Urothelium cell line (cell line): Measurements from ENCODE around the gene HOXB1.
"Not testable (repeated sequence)": the region's sequence is repeated elsewhere in the genome, so short reads cannot be mapped to it uniquely, and the experiment has no call there.

ENCODE experiments used
- DNase-seq: peaks from one replicate; pipeline ENCODE4 v3.0.0; 2011; ENCODE audit warnings: low spot score, mixed read lengths
- FAIRE-seq: peaks from 2 replicates; lab custom pipeline; 2011; peaks lifted over from hg19 to GRCh38; lab: Jason Lieb, UNC

HOXB1 gene

DNA sequence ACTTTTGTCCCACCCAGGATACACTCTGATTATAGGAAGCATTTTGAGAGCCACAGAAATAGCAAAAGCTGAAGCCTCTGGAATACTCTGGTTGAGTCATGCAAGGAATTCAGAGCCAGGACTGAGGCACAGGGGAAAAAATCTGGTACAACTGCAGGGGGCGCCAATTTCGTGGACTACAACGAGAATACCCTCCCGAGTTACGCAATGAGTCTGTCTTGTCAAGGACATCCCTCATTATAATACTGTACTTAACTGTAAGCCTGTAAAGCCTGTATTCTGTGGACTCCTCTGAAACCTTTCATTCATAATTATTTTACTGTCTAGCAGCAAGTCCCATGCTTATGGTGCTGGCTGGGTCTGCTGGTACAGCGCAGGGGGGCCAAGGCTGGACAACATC, 7.8 kb downstream of the HOXB1 start:
- FAIRE-seq: no peak
- no peak for DNase-seq

DNA sequence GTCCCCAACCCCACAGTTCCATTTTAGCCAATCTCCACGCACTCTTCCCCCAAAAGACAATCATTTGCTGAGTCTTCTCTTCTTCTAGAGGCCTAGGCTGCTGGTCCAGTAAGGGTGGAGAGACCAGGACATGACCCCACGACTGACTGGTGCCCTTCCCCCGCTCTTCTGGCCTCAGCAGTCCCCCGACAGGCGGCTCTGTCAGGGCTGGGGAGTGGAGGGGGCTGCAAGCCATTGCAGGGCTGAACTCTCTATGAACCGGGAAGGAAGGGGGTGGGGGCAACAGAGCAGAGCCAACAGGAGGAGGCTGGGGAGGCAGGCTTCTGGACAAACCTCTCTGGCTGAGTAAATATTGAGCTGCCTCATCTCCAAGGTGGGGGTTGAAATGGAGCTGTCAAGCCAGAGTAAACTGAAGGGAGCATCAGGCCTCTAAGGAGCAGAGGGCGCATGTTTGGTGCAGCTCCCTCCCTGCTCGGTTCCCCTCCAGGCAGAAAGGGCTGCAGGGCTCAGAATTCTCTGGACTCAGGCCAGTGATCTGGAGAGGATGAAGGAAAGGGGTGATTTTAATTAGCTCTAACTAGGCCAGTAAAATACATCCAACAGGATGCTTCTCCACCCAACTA, 8.7 kb downstream of the HOXB1 start:
- peak; percentile 23 for DNase-seq
- no peak for FAIRE-seq

DNA sequence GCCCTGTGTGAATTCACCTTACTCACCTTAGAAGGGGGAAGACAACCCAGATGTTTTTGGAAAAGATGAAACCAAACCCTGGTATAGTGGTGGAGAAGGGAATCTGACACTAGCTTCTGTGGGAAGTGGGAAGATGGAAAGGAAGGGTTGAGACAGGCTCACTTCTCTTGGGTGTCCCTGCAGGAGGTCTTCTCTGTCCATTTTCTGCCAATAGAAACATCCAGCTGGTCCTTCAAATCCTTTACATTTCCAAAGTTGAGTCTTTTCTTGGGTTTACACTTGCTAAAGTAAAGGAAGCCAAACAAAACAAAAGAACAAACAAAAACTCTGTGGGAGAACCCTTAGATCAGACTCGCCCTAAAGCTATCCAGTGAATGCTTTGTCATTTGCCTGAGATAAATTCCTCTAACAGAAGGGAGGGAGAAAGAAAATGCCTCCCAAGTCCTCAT, 10.2 kb downstream of the HOXB1 start:
- FAIRE-seq: no peak
- DNase-seq: no peak

DNA sequence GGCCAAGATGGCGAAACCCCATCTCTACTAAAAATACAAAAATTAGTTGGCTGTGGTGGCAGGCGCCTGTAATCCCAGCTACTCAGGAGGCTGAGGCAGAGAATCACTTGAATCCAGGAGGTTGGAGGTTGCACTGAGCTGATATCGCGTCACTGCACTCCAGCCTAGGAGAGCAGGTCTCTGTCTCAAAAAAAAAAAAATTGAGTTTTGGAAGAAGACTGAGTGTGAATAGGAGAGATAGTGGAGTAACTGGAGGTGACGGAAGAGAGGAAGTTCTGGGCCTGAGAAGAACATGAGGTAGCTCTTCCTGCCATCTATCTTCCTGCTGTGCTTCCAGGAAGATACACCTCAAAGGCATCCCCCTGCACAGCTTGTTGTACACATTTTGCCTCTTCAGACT, 11.4 kb downstream of the HOXB1 start:
- no peak for FAIRE-seq
- DNase-seq: no peak

DNA sequence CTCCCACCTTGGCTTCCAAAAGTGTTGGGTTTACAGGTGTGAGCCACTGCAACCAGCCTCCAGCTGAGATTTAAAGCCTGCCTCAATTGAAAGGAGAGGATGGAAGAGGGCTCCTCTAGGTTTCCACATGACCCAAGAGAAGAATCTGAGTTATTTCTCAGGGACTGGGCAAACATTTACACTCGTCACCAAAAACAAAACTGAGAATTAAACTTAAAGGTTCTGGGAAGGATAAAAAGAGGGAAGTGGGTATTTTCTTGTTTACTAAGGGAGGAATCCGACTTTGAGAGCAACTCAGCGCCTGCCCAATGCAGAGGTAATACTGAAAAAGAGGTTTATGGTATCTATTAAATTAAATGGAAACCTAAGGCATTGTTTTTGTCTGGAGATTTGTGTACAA, 13.3 kb downstream of the HOXB1 start:
- DNase-seq: no peak
- FAIRE-seq: no peak

DNA sequence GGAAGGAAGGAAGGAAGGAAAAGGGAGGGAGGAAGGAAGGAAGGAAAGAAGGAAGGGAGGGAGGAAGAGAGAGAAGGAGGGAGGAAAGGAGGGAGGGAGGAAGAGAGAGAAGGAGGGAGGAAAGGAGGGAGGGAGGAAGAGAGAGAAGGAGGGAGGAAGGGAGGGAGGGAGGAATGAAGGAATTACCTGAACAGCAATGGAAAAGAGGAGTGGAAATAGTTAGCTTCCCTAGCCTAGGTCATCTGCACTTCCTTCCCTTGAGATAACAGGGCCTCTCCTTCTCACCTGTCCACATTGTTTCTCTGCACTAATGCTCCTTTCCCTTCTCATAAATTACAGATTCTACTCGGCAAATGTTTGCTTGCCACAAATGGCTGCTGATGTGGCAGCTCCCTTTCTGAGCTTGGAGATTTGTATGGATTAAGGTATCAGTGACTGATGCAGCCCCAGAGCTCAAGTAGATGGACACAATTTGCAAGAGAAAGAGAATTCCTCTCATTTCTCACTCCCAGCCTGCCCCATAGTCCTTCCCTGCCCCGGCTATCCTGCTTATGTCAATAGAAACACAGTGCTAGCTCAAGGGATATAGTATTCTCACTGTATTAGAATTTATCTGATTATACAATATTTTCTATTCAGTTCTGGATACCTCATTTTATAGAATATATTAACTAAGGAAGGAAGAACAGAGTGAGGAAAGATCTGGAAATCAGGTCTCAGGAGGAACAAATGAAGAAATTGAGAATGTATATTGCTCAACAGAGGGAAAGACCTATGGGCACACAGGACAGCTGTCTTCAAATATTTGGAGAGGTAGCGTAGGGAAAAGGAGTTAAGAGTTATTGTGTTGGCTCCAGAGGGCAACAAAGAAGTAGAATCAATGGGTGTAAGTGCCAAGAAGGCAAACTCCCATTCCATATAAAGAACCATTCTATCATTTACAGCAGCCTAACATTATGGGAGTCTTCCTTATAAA, 14.6 kb downstream of the HOXB1 start:
- DNase-seq (no peak), FAIRE-seq (no peak)

DNA sequence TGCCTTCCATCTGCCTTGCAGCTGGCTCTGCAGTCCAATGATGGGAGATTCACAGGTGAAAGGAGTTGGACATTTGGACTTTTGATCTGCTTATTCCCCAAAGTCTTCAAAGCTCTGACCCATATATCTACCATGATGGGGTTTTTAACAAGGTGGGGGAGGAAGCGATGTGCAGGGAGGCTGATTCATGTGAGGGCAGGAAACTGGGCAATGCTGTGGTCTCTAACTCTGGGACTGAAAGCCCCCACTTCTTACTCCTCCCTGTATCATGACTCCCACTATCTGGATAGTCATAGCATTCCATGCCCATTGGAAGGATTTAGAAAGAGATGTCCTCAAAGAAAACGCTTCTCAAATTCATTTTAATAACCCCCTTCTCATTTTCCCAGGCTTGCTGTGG, 16.3 kb downstream of the HOXB1 start:
- FAIRE-seq (no peak), DNase-seq (no peak)

DNA sequence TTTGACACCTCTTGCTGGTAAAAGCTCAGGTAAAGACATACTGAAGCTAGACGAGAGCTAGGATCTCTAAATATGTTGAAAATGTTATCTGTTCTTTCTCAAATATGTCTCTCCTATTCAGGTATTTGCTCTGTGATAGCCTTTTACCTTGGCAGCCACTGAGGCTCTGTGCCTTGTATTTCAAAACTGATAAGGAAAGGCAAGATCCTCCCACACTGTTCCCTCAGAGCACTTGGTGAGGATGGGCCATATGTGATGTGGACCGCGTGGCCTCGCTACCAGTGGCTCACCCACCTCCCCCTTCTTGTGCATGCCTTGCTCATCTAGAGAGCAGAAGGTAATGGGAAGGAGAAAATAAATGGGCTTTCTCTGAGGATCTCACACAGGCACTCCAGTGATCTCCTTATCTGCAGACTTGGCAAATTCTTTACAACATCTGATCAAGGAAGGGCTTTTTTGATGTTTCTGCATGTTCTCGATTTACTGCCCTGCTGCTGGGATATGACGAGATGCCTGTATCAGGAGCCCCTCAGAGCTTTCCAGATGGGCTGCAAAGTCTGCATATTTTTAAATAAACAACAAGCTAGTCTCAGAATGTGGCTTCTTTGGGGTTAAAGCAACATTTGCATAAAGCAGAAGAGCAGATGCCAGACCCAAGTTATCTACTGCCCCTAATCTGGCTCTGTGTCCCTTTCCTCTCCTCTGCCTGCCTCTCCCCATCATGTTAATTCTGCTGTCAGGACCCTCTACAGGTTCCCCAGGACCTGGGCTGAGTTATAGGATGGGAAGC, 16.9 kb downstream of the HOXB1 start:
- DNase-seq (no peak), FAIRE-seq (no peak)

DNA sequence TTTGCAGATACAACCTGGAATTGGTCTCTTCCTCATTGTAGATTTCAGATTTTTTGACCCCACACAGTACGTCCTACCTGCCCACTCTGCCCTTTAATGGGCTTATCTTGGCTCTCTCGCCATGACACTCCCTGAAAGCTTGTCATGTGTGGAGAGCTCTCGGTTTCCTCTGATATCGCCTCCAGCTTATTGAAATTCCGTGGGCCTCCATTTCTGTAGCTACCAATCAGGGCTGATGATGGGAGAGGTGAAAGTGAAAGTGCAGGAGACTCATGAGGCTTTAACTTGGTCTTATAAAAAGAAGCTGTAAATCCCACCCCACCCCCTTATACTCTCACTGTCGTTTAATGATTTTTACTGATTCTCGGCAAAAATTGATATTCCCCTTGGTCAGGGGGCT, 17.7 kb downstream of the HOXB1 start:
- FAIRE-seq (no peak), DNase-seq (no peak)

DNA sequence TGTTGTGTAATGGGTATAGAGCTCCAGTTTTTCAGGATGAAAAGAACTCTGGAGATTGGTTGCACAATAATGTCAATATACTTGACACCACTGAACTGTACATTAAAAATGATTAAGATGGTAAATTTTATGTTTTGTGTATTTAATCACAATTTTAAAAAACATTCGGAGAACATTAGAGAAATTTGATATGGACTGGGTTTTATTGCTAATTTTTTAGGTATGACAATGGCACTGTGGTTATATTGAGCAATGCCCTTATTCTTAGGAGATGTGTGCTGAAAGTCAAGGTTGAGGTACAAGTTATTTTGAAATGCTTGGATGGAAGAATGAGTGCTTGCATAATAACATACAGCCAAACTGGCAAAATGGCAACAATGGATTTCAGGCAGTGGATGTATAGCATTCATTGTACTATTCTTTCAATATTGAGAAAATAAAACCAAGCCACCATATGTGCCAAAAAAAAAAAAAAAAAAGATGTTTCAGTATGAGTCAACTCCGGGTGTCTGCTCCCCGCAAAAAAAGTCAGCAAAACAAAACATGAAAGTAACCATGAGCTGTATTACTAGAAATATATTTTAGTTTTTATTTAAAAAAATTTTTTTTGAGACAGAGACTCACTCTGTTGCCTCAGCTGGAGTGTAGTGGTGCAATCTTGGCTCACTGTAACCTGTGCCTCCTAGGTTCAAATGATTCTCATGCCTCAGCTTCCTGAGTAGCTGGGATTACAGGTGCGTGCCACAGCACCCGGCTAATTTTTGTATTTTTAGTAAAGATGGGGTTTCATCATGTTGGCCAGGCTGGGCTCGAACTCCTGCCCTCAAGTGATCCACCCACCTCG, 19.8 kb downstream of the HOXB1 start:
- no peak for DNase-seq
- FAIRE-seq: no peak

DNA sequence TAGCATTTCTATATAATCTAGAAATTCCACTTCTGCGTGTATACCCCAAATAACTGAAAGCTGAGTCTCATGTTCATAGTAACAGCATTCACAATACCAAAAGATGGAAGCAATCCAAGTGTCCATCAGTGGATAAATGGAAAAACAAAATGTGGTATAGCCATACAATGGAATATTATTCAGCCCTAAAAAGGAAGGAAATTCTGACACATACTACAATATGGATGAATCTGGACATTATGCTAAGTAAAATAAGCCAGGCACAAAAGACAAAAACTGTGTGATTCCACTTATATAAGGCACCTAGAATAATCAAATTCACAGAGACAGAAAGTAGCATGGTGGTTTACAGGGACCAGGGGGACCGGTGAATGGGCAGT, 20.4 kb downstream of the HOXB1 start:
- no peak for DNase-seq
- no peak for FAIRE-seq

DNA sequence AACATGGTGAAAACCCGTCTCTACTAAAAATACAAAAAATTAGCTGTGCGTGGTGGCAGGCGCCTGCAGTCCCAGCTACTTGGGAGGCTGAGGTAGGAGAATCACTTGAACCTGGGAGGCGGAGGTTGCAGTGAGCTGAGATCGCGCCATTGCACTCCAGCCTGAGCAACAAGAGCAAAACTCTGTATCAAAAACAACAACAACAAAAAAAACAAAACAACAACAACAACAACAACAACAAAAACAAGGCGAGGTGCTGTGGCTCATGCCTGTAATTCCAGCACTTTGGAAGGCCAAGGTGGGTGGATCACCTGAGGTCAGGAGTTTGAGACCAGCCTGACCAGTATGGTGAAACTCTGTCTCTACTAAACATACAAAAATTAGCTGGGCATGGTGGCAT, 21.1 kb downstream of the HOXB1 start:
- FAIRE-seq, DNase-seq: not testable (repeated sequence)

DNA sequence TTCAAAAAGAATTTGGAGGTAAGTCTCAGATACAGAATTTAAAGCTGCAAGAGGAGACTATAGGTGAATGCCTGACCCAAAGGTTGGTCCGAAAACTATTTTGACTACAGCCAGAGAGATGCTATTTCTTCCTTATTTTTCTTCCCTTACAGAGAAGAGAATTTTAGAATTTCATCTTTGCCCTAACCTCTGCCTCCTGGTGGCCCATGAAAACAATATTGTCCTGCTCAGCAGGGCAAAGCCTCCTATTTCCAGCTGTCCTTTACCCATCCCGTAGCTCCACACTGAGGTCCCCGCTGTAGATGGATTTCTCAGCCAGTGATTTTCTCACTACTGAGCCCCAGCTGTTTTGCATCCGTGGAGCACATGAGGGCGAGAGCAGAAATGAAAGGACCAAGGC, 24.6 kb downstream of the HOXB1 start:
- DNase-seq: no peak
- no peak for FAIRE-seq

DNA sequence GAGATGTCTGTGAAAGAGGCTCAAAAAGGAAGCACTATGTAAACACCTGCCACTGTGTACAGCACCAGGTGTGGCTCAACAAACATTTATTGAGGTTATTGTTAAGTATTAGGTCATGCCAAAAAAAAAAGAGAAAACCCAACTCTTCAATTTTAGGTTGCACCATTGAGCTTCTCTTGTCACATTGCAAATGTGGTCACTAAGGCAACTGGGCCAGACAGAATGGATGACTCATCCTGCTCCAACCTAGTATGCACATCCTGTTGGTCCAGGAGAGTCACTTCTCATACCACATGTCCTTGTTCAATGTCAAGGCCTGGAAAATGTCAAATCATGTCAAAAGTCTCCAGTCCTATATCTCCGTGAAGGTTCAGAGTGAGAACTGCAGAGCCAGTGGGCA, 25.0 kb downstream of the HOXB1 start:
- FAIRE-seq: peak; percentile 9
- DNase-seq: peak; percentile 87

DNA sequence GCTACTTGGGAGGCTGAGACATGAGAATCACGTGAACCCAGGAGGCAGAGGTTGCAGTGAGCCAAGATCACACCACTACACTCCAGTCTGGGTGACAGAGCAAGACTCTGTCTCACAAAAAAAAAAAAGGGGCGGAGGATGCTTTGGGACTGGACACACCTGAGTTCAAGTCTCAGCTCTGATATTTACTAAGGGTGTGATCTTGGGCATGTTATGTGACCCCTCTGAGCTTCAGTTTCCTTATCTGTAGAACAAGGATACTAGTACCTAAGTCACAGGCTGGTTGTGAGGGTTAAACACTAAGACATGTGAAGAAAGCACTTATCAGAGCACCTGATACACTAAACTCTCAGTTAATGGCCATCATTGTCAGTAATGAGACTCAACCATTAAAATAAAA, 25.9 kb downstream of the HOXB1 start:
- FAIRE-seq: no peak
- DNase-seq: no peak

DNA sequence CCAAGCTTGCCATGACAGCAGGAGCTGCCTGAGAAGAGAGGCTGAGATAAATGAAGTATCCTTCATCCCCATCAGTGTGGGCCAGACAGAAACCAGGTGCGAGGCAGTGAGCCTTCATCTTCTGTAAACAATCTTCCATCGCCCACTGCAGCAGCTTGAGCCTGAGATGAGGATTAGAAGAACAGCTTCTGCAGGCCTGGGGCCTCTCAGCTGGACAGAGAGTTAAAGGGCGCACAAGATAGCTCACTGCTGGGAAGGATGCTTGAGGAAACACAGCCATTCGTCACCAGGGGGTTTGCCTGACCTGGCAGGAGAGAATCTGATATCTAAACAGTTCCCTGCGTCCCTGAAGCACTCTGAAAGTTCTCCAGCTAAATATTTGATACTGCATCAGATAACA, 27.1 kb downstream of the HOXB1 start:
- no peak for FAIRE-seq
- DNase-seq: no peak

DNA sequence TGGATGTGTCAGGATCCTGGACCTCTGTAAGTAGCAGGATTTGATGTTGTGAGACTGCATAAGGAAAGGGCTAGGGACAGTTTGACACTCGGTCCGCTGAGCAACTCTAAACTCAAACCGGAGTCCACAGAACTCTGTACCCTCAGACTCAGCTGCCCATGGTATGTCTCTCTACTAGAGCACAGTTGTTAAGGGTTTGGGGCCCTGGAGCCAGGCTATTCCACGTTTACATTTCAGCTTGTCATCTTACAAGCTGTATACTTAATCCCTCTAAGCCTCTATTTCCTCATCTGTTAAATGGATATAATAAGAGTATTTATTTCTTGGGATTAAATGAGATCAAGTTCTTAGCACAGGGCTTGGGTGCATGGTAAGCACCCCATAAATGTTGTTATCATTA, 27.9 kb downstream of the HOXB1 start:
- no peak for FAIRE-seq
- DNase-seq: no peak

DNA sequence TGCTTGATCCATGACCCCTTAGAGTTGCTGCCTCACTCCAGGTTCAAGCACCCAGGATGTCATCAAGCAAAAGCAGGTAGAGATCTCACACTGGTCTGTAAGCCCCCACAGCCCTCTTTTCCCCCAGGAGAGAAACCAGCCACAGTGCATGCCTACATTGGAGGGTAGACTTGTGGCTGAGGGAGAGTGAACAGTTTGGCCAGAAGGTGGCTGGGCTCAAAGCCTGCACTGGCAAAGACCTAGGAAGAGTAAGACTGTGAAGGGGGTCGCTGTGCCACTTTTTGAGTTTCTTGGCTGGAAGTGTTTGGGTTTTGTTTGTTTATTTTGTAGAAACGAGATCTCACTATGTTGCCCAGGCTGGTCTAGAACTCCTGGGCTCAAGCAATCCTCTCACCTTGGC, 28.5 kb downstream of the HOXB1 start:
- no peak for DNase-seq

DNA sequence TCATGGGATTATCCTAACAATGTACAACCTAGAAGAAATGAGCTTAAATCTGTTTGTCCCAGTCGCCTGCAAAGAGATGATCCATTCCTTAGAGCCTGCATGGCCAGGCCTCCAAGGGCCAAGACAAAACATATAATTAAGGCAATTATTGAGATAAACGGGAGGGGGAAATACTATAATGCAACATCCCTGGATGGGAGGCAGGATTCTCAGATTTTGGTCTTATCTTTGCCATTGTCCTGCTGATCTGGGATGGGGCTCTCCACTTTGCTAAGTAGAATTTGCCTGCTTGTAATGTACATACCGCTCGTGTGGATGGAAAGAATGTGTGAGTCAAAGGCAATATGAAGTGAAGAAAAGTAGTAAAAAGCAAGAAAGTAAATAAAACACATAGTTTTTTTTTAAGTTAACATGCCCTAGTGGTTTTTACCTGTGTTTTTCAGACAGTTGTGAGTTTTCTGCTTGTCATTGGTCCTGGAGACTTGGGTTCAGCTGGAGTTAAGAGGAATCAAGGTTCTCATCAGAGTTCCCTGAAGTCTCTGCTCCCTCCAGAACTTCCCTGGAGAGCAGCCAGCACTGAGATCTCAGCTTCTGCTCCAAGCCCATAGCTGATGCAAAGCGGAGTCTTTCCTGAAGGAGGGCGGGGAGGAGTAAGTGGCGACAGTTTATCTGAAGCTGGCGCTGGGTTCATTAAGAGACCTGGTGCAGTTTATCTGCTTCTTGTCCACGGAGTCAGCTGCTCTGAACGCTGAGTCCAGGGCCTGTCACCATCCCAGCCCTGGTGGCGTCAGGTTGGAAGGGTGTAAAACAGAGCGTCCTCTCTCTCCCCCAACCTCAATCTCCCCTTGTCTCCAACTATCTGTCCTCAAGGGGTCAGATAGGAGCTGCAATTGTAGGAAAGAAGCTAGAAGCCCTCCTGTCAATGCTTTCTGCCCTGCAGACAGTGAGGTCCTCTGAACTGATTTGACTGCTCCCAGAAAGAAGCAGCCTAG, 30.1 kb downstream of the HOXB1 start:
- no peak for FAIRE-seq

More for the DNA sequence above, 28.5 kb downstream of the HOXB1 start:
- no peak for FAIRE-seq

More for the DNA sequence above, 30.1 kb downstream of the HOXB1 start:
- no peak for DNase-seq
